Right lobe of liver (tissue), 6 donors: ENCODE measurements around the gene RARB. TPM values are rescaled to one million over a fixed set of nuclear protein-coding genes. Genes with fewer than 3 reads are reported as not detected.

ENCODE experiments used
- ATAC-seq, 4 donors: fragments of 200-7000 bp; cut with Tn5 transposase; one replicate each; pipeline ENCODE4 v1.9.1; 2020; ENCODE audit warnings: mild to moderate bottlenecking in 4 of 4, moderate library complexity in 4 of 4
- DNase-seq, 3 donors: peaks; one replicate each; pipeline ENCODE4 v3.0.0-alpha.2; 2020
- H3K27ac ChIP-seq, 3 donors: fragments of 200-600 bp; one replicate each; pipeline ENCODE4 v1.8.0; 2022
- H3K27me3 ChIP-seq, 2 donors: fragments of 200-600 bp; one replicate each; pipeline ENCODE4 v1.8.0; 2022
- H3K36me3 ChIP-seq, 4 donors: fragments of 200-600 bp; sonication (generic) in 1 of 4; one replicate each; pipeline versions ENCODE4 v1.5.1 to v1.8.0; 2017 to 2022; ENCODE audit warnings: control low read depth in 1 of 4
- H3K4me1 ChIP-seq, 4 donors: fragments of 200-600 bp; sonication (generic) in 1 of 4; one replicate each; pipeline versions ENCODE4 v1.5.1 to v1.8.0; 2017 to 2022; ENCODE audit warnings: control low read depth in 1 of 4
- H3K4me3 ChIP-seq, 3 donors: fragments of 200-600 bp; one replicate each; pipeline ENCODE4 v1.8.0; 2022
- H3K9me3 ChIP-seq, 4 donors: fragments of 200-600 bp; sonication (generic) in 1 of 4; one replicate each; pipeline versions ENCODE4 v1.5.1 to v1.8.0; 2017 to 2022; ENCODE audit warnings: control low read depth in 1 of 4
- CTCF ChIP-seq, 4 donors: fragments of 200-600 bp in 3 of 4; fragments of 450-650 bp in 1 of 4; IDR thresholded peaks; one replicate each; pipeline versions ENCODE4 v1.5.1 to v1.8.0; 2016 to 2022; ENCODE audit warnings: antibody characterized with exemption in 4 of 4, mild to moderate bottlenecking in 2 of 4
- POLR2A ChIP-seq: fragments of 450-650 bp; IDR thresholded peaks from one replicate; pipeline ENCODE4 v1.6.1; 2017; ENCODE audit warnings: antibody characterized with exemption, mild to moderate bottlenecking
- WGBS: methylation state at CpG from one replicate; pipeline ENCODE4 v1.1.6; 2018; ENCODE audit warnings: low coverage, low lambda C conversion rate; ENCODE audit not compliant: insufficient coverage; ENCODE audit errors: missing lambda C conversion rate; 5-methylcytosine and 5-hydroxymethylcytosine counted together
- intact Hi-C, 2 donors: fragments of 100-400 bp; cut with DNase I; formaldehyde crosslinking; loops; one replicate each; pipeline versions ENCODE4 v1.11.2 to v1.14.1; 2022
- total RNA-seq, 6 experiments: library from RNA; depleted of rRNA in 2 of 6; stranded (reverse); fragments of >200 nt in 2 of 6; fragmentation: NEBNext Ultra II Directional in 3 of 6; extraction: Animal tissue kit (Norgen Biotek cat#: 25700) in 3 of 6; gene quantifications; one replicate each; pipeline versions ENCODE4 v1.1.0 to v1.2.4, GENCODE V29; 2016 to 2023
- donor health status: DM: no; HTN: yes; CAD: no.
- donor health status: DM: no; HTN: no; CAD: no.
- donor health status: DM: no; HTN: no; CAD: no.
- donor health status: DM: no; HTN: yes; CAD: no.
- donor health status: DM: no; HTN: yes; CAD: no.

RARB gene
- total RNA-seq, 6 experiments from 2014 or later, result 1.2 to 2.8 (median 2.1) TPM

- WGBS, result 75% methylated on average over 5 of the region's 6 CpGs
- Histone ChIP-seq H3K36me3 (peaks cover 0 to 4% (median 0%) of the 10 kb centered on the region in 4 donors), H3K27ac (no peak overlapping the region), H3K9me3 (no peaks in the 10 kb centered on the region), H3K4me3 (no peak overlapping the region), H3K4me1 (peaks cover 0 to 14% (median 2%) of the 10 kb centered on the region in 4 donors), H3K27me3 (no peaks in the 10 kb centered on the region)
- TF ChIP-seq POLR2A, result no peak
- no peak for TF ChIP-seq CTCF (IDR thresholded peaks at IDR 0.05)
- DNase-seq (no peak), ATAC-seq (no peak)
- intact Hi-C loops, result no loop called here
These were observed 50.2 kb downstream of the RARB start for GRCh38 chr3:25478211-25478757.

GRCh38 chr3:25478964-25479726, 51.1 kb downstream of the RARB start:
- peaks cover 0 to 4% (median 0%) of the 10 kb centered on the region in 4 donors for H3K36me3 ChIP-seq
- H3K27me3 ChIP-seq, result no peaks in the 10 kb centered on the region
- no peaks in the 10 kb centered on the region for H3K9me3 ChIP-seq
- intact Hi-C loops, result no loop called here
- H3K4me1 ChIP-seq, result peaks cover 0 to 14% (median 2%) of the 10 kb centered on the region in 4 donors
- H3K4me3 ChIP-seq, result no peak overlapping the region
- no peak for TF ChIP-seq CTCF (IDR thresholded peaks at IDR 0.05)
- DNase-seq (no peak), ATAC-seq (no peak)
- no peak overlapping the region for H3K27ac ChIP-seq
- 61% methylated on average over 3 of the region's 3 CpGs for WGBS

- H3K4me1 ChIP-seq, result peaks cover 0 to 14% (median 2%) of the 10 kb centered on the region in 4 donors
- WGBS, result 24% methylated on average over 1 of the region's 1 CpG
- DNase-seq (no peak), ATAC-seq (peak; percentile 38 to 66 (median 54))
- intact Hi-C loops, result no loop called here
- no peaks in the 10 kb centered on the region for H3K9me3 ChIP-seq
- H3K27ac ChIP-seq, result no peak overlapping the region
- H3K4me3 ChIP-seq, result no peak overlapping the region
- peaks cover 0 to 3% (median 0%) of the 10 kb centered on the region in 4 donors for H3K36me3 ChIP-seq
- no peaks in the 10 kb centered on the region for H3K27me3 ChIP-seq
- TF ChIP-seq CTCF (IDR thresholded peaks at IDR 0.05) (no peak), POLR2A (no peak)
These were observed 51.6 kb downstream of the RARB start for GRCh38 chr3:25479727-25480010.

GRCh38 chr3:25480811-25481210, 52.7 kb downstream of the RARB start:
- no peaks in the 10 kb centered on the region for H3K27me3 ChIP-seq
- 67% methylated on average over 1 of the region's 1 CpG for whole genome bisulfite sequencing
- H3K4me3 ChIP-seq, result no peak overlapping the region
- no peak for DNase-seq
- H3K4me1 ChIP-seq, result peaks cover 0 to 14% (median 2%) of the 10 kb centered on the region in 4 donors
- H3K36me3 ChIP-seq, result no peaks in the 10 kb centered on the region
- H3K9me3 ChIP-seq, result no peaks in the 10 kb centered on the region
- intact Hi-C loops, result no loop called here
- ATAC-seq, result no peak
- TF ChIP-seq CTCF (IDR thresholded peaks at IDR 0.05) (no peak), POLR2A (no peak)
- no peak overlapping the region for H3K27ac ChIP-seq
